ENCODE results near the gene TFCP2L1. TPM values are rescaled to one million over a fixed set of nuclear protein-coding genes. Genes with fewer than 3 reads are reported as not detected.

Gene TFCP2L1
- total RNA-seq, 4 donors from 2014 or later, result 3.6 to 7.9 (median 5.9) TPM

DNA sequence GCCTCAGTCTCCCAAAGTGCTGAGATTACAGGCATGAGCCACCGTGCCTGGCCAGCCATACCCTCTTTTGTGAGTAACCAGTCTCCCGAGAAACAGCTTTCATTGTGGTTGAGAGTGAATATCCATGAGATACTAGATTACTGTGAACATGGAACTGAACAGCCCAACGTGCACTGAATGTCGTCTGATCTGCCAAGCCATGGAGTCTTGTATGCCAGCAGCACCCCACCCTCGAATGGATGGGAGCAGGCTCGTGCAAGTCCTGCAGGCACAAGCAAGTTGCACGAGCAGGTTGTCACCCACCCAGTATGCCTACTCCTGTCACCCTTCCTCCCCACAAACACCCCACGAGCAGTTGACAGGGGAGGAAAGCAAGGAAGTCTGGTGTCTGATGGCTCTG is 36.5 kb upstream of the TFCP2L1 start:
- TF ChIP-seq CTCF (IDR thresholded peaks at IDR 0.05; ENCODE audit: low read depth), result no peak

DNA sequence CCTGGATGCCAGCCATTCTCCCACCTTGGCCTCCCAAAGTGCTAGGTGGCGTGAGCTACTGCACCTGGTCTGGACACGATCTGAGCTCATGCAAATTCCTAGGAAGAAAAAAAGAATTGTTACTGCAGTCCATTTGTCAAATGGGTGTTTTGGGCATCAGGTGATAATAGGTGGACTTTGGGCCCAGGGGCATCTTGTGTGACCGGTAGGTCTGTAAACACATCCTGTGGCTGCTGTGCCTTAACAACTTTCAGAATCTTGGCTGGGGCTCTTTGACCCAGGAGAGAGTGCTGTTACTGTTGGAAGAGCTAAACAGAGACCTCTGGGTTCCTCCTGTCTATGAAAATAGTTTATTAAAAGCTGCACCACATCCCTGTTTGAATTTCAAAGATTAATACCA is 34.9 kb upstream of the TFCP2L1 start:
- TF ChIP-seq CTCF (IDR thresholded peaks at IDR 0.05; ENCODE audit: low read depth), result no peak

DNA sequence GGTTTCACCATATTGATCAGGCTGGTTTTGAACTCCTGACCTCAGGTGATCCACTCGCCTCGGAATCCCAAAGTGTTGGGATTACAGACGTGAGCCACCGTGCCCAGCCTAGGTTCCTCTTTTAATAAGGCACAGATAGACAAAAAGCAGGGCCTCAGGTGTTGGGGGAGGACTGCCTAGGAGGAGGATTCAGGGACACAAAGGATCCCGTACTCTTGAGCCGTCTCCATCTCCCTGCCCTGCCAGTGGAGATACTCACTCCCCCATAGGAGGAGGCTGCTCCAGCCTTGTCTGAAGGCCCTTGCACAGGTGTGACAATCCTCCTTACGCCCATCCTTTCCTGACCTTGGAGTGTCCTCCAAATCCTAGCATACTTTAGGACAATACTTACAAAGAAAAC is 32.0 kb upstream of the TFCP2L1 start:
- TF ChIP-seq CTCF (IDR thresholded peaks at IDR 0.05; ENCODE audit: low read depth), result no peak

GRCh38 chr2:121309801-121310200 is 24.8 kb upstream of the TFCP2L1 start:
- TF ChIP-seq CTCF (IDR thresholded peaks at IDR 0.05; ENCODE audit: low read depth), result no peak

- no peak for TF ChIP-seq CTCF (IDR thresholded peaks at IDR 0.05; ENCODE audit: low read depth)
These were observed 24.3 kb upstream of the TFCP2L1 start for GRCh38 chr2:121309323-121309722.

DNA sequence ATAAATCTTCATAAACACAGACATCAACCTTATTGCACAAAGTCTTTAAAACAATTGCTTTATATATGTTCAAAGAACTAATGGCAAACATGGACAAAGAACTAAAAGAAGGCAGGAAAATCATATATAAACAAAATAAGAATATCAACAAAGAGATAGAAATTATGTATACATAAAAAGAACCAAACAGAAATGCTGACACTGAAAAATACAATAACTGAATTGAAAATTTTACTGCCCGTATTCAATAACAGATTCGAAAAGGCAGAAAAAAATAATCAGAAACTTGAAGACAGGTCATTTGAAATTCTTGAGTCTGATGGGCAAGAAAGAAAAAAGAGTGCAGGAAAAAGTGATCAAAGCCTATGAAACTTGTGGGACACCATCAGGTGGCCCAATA is 22.0 kb upstream of the TFCP2L1 start:
- no peak for TF ChIP-seq CTCF (IDR thresholded peaks at IDR 0.05; ENCODE audit: low read depth)

- TF ChIP-seq CTCF (IDR thresholded peaks at IDR 0.05; ENCODE audit: low read depth), result no peak
These were observed 19.9 kb upstream of the TFCP2L1 start for GRCh38 chr2:121304941-121305340.
